ENCODE measurements around the gene STAB1.

DNA sequence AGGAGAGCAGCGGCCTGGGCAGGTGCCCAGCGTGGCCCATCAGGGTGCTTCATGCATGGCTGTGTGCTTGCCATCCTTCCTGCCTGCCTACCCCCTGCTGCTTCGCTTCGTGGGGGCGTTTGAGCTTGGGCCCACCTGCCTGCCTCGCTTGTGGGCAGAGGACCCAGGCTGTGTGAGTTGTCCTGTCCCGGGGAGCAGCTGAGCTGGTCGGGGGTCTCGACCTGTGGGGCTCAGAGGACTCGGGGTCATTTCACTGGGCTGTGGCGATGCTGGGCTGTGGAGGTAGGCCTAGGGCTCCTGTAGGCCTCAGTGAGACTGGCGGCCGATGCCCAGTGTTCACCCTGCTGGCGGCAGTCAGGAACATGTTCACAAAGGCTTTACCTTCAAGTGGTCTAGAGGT lies 12.1 kb upstream of the STAB1 start:
- TF ChIP-seq POLR2AphosphoS5 (IDR thresholded peaks at IDR 0.05) (no peak), POLR2A (IDR thresholded peaks at IDR 0.05; ENCODE audit: low read depth) (no peak)
